Measurements from ENCODE around the gene BST2. TPM values are rescaled to one million over a fixed set of nuclear protein-coding genes. Genes with fewer than 3 reads are reported as not detected.

Gene BST2
- total and polyA plus RNA-seq, 9 of the 15 experiments (the other 6 are each of a cell fraction or from before 2014, with no cell fraction given): 11.2 to 232 (median 151) TPM

GRCh38 chr19:17394891-17395415 lies 10.5 kb downstream of the BST2 start (continued):
- TF ChIP-seq ZFP30 (CRISPR knock-in tag; IDR thresholded peaks at IDR 0.05; ENCODE audit: borderline replicate concordance): no peak
- TF ChIP-seq, protein P1, sequence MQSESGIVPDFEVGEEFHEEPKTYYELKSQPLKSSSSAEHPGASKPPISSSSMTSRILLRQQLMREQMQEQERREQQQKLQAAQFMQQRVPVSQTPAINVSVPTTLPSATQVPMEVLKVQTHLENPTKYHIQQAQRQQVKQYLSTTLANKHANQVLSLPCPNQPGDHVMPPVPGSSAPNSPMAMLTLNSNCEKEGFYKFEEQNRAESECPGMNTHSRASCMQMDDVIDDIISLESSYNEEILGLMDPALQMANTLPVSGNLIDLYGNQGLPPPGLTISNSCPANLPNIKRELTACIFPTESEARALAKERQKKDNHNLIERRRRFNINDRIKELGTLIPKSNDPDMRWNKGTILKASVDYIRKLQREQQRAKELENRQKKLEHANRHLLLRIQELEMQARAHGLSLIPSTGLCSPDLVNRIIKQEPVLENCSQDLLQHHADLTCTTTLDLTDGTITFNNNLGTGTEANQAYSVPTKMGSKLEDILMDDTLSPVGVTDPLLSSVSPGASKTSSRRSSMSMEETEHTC (IDR thresholded peaks at IDR 0.05): no peak
- TF ChIP-seq GTF3C2 (IDR thresholded peaks at IDR 0.05; ENCODE audit: borderline replicate concordance, extremely low read depth, insufficient read length): no peak
- no peak for TF ChIP-seq HSF4 (CRISPR knock-in tag; IDR thresholded peaks at IDR 0.05; ENCODE audit: borderline replicate concordance)
- 0 out of 2 replicates have a peak, but pooled peaks have one; percentile 50 for TF ChIP-seq TRIM28 (IDR thresholded peaks at IDR 0.05)
- TF ChIP-seq ZNF384 (IDR thresholded peaks at IDR 0.05; ENCODE audit: low read depth, low read length): no peak; the same call in 1 of the 2 replicates
- TF ChIP-seq SMAD4 (CRISPR knock-in tag; conservative IDR thresholded peaks at IDR 0.05): 0 out of 2 replicates have a peak, but pooled peaks have one; percentile 45
- TF ChIP-seq ZNF224 (CRISPR knock-in tag; IDR thresholded peaks at IDR 0.05): no peak
- TF ChIP-seq, protein P2, sequence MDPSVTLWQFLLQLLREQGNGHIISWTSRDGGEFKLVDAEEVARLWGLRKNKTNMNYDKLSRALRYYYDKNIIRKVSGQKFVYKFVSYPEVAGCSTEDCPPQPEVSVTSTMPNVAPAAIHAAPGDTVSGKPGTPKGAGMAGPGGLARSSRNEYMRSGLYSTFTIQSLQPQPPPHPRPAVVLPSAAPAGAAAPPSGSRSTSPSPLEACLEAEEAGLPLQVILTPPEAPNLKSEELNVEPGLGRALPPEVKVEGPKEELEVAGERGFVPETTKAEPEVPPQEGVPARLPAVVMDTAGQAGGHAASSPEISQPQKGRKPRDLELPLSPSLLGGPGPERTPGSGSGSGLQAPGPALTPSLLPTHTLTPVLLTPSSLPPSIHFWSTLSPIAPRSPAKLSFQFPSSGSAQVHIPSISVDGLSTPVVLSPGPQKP (CRISPR knock-in tag; IDR thresholded peaks at IDR 0.05): no peak
- TF ChIP-seq BDP1 (IDR thresholded peaks at IDR 0.05; ENCODE audit: insufficient read depth, insufficient read length): no peak
- TF ChIP-seq STAT5B (CRISPR knock-in tag; IDR thresholded peaks at IDR 0.05): no peak
- TF ChIP-seq USF1 (CRISPR knock-in tag; IDR thresholded peaks at IDR 0.05): no peak
- no peak for TF ChIP-seq TBL1XR1 (IDR thresholded peaks at IDR 0.05; ENCODE audit: low read length in 2 of 2)
- peak; percentile 96 for TF ChIP-seq ELF4 (CRISPR knock-in tag; IDR thresholded peaks at IDR 0.05)
- no peak for TF ChIP-seq TAF7 (tag; IDR thresholded peaks at IDR 0.05)
- TF ChIP-seq ZNF133 (CRISPR knock-in tag; IDR thresholded peaks at IDR 0.05): no peak
- TF ChIP-seq HNRNPUL1 (IDR thresholded peaks at IDR 0.05; ENCODE audit: low read length): no peak
- TF ChIP-seq PHTF2 (CRISPR knock-in tag; IDR thresholded peaks at IDR 0.05): no peak
- no peak for TF ChIP-seq IRF1 (CRISPR knock-in tag; IDR thresholded peaks at IDR 0.05; ENCODE audit: borderline replicate concordance)
- no peak for TF ChIP-seq NFIX (CRISPR knock-in tag; IDR thresholded peaks at IDR 0.05; ENCODE audit: low read depth)
- no peak for TF ChIP-seq POLR2AphosphoS2 (IDR thresholded peaks at IDR 0.05; ENCODE audit: low read length)
- peak; percentile 76 for TF ChIP-seq SP1 (CRISPR knock-in tag; IDR thresholded peaks at IDR 0.05)
- no peak for TF ChIP-seq CREBBP (IDR thresholded peaks at IDR 0.05; ENCODE audit: low read depth, low read length)
